OCI-LY7 (cell line): ENCODE measurements around the gene SLC10A3. TPM values are rescaled to one million over a fixed set of nuclear protein-coding genes. Genes with fewer than 3 reads are reported as not detected.

ENCODE experiments used
- BruUV-seq: library from RNA; stranded (reverse); fragments of 400-500 nt; replicated peaks from 2 replicates; lab custom pipeline; 2021; lab: Mats Ljungman, UMichigan
- CTCF ChIA-PET: fragments of 300-600 bp; sonication (Branson Sonifier 250); formaldehyde crosslinking; loops from one replicate; lab custom pipeline; 2022; ENCODE audit warnings: antibody characterized with exemption; ENCODE audit not compliant: unreplicated experiment; lab: Charles Lee
- POLR2A ChIA-PET: fragments of 300-600 bp; sonication (Branson Sonifier 250); formaldehyde crosslinking; loops from one replicate; lab custom pipeline; 2022; ENCODE audit warnings: antibody characterized with exemption; lab: Charles Lee
- DNase-seq: peaks from one replicate; pipeline ENCODE4 v3.0.0-alpha.2; 2015; ENCODE audit warnings: low spot score
- H2AFZ ChIP-seq: fragments of 200-600 bp; sonication (generic), shearing (Covaris generic); 2 replicates; pipeline ENCODE4 v1.6.1; 2014; ENCODE audit warnings: mild to moderate bottlenecking, antibody characterized with exemption, low read length, moderate library complexity
- H3K27ac ChIP-seq: fragments of 200-600 bp; sonication (generic); 2 replicates; pipeline ENCODE4 v1.5.1; 2014; ENCODE audit warnings: mixed run types, low read depth, mild to moderate bottlenecking, moderate library complexity, low read length, inconsistent platforms; ENCODE audit not compliant: poor library complexity, severe bottlenecking
- H3K36me3 ChIP-seq: fragments of 200-600 bp; sonication (generic); 2 replicates; pipeline ENCODE4 v1.6.1; 2014; ENCODE audit warnings: mild to moderate bottlenecking, antibody characterized with exemption, low read length, moderate library complexity, mixed read lengths; ENCODE audit not compliant: insufficient read depth
- H3K4me1 ChIP-seq: fragments of 200-600 bp; sonication (generic); 2 replicates; pipeline ENCODE4 v1.5.1; 2014; ENCODE audit warnings: mild to moderate bottlenecking, low read length; ENCODE audit not compliant: insufficient read depth, poor library complexity, severe bottlenecking
- H3K4me2 ChIP-seq: fragments of 200-600 bp; sonication (generic); 2 replicates; pipeline ENCODE4 v1.6.1; 2014; ENCODE audit warnings: mild to moderate bottlenecking, low read length
- H3K4me3 ChIP-seq: fragments of 200-600 bp; sonication (generic); 2 replicates; pipeline ENCODE4 v1.5.1; 2014; ENCODE audit warnings: mild to moderate bottlenecking, low read depth, low read length; ENCODE audit not compliant: poor library complexity, severe bottlenecking
- H3K79me2 ChIP-seq: fragments of 200-600 bp; sonication (generic); 2 replicates; pipeline ENCODE4 v1.6.1; 2016; ENCODE audit warnings: low read depth, mild to moderate bottlenecking, low read length, moderate library complexity, mixed read lengths; ENCODE audit not compliant: insufficient read depth
- H3K9me2 ChIP-seq: fragments of 200-600 bp; sonication (generic); 2 replicates; pipeline ENCODE4 v1.6.1; 2016; ENCODE audit warnings: mild to moderate bottlenecking, low read length, mixed read lengths; ENCODE audit not compliant: insufficient read depth
- H3K9me3 ChIP-seq: fragments of 200-600 bp; sonication (generic); 2 replicates; pipeline ENCODE4 v1.6.1; 2014; ENCODE audit warnings: mild to moderate bottlenecking, mixed run types, low read length, mixed read lengths
- H4K20me1 ChIP-seq: fragments of 200-600 bp; sonication (generic); 2 replicates; pipeline ENCODE4 v1.6.1; 2014; ENCODE audit warnings: mild to moderate bottlenecking, antibody characterized with exemption, low read length, moderate library complexity, mixed read lengths; ENCODE audit not compliant: insufficient read depth
- EZH2phosphoT487 ChIP-seq: fragments of 200-600 bp; sonication (generic); IDR thresholded peaks from 2 replicates; pipeline ENCODE4 v1.6.1; 2018; ENCODE audit warnings: low read depth, borderline replicate concordance, mild to moderate bottlenecking, mixed run types, antibody characterized with exemption, low read length, moderate library complexity, mixed read lengths
- intact Hi-C: fragments of 100-400 bp; cut with micrococcal nuclease; formaldehyde crosslinking; loops from one replicate; pipeline ENCODE4 v1.10.0; 2022; ENCODE audit not compliant: unreplicated experiment
- total RNA-seq, 2 experiments: library from RNA; depleted of rRNA in 1 of 2; stranded (reverse); fragments of >200 nt in 1 of 2; shearing (Covaris generic) in 1 of 2; gene quantifications; 2 replicates each; pipeline ENCODE4 v1.2.3, GENCODE V29; 2014 to 2022
- TF ChIP-seq, protein P1 (sequence below): fragments of 200-600 bp; sonication (generic); conservative IDR thresholded peaks from 2 replicates; pipeline ENCODE4 v1.5.1; 2014; ENCODE audit warnings: mild to moderate bottlenecking, antibody characterized with exemption, low read length, moderate library complexity, mixed read lengths

SLC10A3 gene
- total RNA-seq, 2 experiments from 2014 or later: 14.1 to 15.6 TPM

DNA sequence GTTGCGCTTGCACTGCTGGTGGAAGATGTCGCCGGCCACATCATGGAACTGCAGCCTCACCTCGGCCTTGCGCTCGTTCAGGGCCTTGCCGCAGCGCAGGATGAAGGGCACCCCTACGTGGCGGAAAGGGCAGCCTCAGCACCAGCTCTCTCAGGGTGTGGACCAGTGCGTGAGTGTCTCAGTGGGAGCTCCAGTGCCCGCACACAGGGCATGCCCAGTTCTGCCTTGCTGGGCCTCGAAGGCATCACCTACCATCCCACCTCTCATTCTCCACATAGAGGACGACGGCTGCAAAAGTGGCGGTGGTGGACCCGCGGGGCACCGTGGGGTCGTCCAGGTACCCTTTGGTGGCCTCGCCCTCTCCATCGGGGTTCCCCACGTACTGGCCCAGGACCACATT lies 42.3 kb upstream of the SLC10A3 start:
- Histone ChIP-seq H3K4me1 (peaks cover 6% of the 10 kb centered on the region), H3K4me3 (no peak overlapping the region), H3K36me3 (peaks cover 20% of the 10 kb centered on the region; the same call in 1 of the 2 replicates), H3K9me3 (no peaks in the 10 kb centered on the region), H2AFZ (no peak overlapping the region), H3K27ac (no peak overlapping the region), H4K20me1 (no peaks in the 10 kb centered on the region), H3K9me2 (no peaks in the 10 kb centered on the region), H3K79me2 (no peaks in the 10 kb centered on the region), H3K4me2 (no peak overlapping the region)
- TF ChIP-seq, protein P1, sequence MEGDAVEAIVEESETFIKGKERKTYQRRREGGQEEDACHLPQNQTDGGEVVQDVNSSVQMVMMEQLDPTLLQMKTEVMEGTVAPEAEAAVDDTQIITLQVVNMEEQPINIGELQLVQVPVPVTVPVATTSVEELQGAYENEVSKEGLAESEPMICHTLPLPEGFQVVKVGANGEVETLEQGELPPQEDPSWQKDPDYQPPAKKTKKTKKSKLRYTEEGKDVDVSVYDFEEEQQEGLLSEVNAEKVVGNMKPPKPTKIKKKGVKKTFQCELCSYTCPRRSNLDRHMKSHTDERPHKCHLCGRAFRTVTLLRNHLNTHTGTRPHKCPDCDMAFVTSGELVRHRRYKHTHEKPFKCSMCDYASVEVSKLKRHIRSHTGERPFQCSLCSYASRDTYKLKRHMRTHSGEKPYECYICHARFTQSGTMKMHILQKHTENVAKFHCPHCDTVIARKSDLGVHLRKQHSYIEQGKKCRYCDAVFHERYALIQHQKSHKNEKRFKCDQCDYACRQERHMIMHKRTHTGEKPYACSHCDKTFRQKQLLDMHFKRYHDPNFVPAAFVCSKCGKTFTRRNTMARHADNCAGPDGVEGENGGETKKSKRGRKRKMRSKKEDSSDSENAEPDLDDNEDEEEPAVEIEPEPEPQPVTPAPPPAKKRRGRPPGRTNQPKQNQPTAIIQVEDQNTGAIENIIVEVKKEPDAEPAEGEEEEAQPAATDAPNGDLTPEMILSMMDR: no peak
- no peak for TF ChIP-seq EZH2phosphoT487
- intact Hi-C loops: loop anchor here (5.0 kb wide), 1 partner anchor 130 kb away; no protein-coding TSS in a partner anchor
- BruUV-seq: no TSS peak
- ChIA-PET POLR2A (no interaction called here), CTCF (no interaction called here)
- DNase-seq: no peak

DNA sequence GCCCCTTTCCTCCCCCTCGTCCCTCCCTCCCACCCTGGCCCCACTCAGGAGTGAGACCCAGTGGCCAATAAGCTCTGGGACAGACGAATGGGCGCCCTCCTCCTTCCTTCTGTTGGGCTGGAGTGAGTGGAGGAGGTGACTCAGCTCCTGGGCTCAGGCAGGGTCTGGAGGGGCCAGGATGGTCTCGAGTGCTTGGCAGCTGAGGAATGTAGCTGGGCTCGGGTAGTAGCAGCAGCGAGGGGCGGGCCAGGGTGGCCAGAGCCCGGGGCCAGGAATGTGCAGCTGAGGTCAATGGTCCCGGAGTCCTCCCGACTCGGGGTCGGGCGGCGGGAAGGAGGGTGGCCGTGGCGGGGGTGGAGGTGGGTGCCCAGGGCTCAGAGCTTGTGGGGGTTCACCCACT lies 41.2 kb upstream of the SLC10A3 start:
- Histone ChIP-seq H3K9me2 (no peaks in the 10 kb centered on the region), H3K4me3 (no peak overlapping the region), H3K9me3 (no peaks in the 10 kb centered on the region), H3K4me2 (no peak overlapping the region), H3K4me1 (peaks cover 16% of the 10 kb centered on the region), H2AFZ (no peak overlapping the region), H4K20me1 (no peaks in the 10 kb centered on the region), H3K27ac (no peak overlapping the region), H3K79me2 (no peaks in the 10 kb centered on the region), H3K36me3 (peaks cover 20% of the 10 kb centered on the region; the same call in 1 of the 2 replicates)
- intact Hi-C loops: loop anchor here (5.0 kb wide), 1 partner anchor 129 kb away; no protein-coding TSS in a partner anchor
- POLR2A ChIA-PET: no interaction called here
- TF ChIP-seq EZH2phosphoT487: no peak
- TF ChIP-seq, protein P1: no peak
- CTCF ChIA-PET: no interaction called here
- BruUV-seq: no TSS peak
- DNase-seq: no peak

DNA sequence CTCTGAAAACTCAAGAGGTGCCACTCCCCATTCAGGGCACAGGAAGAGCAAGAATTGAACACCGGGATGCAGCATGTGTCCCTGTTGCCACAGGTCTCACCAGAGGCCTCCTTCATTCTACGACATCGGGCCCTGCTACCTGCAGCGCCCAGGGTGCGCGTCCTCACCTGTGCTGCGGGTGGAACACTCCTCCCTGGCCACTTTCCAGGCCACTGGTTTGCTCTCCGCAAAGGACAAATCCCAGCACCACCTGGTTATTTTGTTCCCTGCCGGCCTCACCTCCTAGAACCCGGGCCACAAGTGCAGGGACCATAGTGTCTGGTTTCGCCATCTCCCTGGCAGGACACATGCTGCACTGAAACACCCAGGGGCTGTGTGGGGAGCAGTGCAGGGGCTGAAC lies 39.9 kb upstream of the SLC10A3 start:
- ChIA-PET POLR2A (no interaction called here), CTCF (no interaction called here)
- no TSS peak for BruUV-seq
- Histone ChIP-seq H3K4me2 (no peak overlapping the region), H3K36me3 (peaks cover 17% of the 10 kb centered on the region; the same call in 1 of the 2 replicates), H3K9me3 (no peaks in the 10 kb centered on the region), H2AFZ (no peak overlapping the region), H3K9me2 (no peaks in the 10 kb centered on the region), H3K79me2 (no peaks in the 10 kb centered on the region), H3K27ac (no peak overlapping the region), H3K4me3 (no peak overlapping the region), H4K20me1 (no peaks in the 10 kb centered on the region), H3K4me1 (peaks cover 16% of the 10 kb centered on the region)
- no peak for TF ChIP-seq EZH2phosphoT487
- TF ChIP-seq, protein P1: no peak
- no peak for DNase-seq
- intact Hi-C loops: loop anchor here (5.0 kb wide), 1 partner anchor 128 kb away; no protein-coding TSS in a partner anchor
